HFF-Myc (cell line): ENCODE results near the gene PRKRIP1.

ENCODE experiments used
- DNase-seq: peaks from one replicate; pipeline ENCODE4 v3.0.0-alpha.2; 2011; ENCODE audit warnings: low read depth; ENCODE audit errors: extremely low read depth
- H3K4me3 ChIP-seq: replicated peaks from 2 replicates; pipeline ENCODE4 v1.5.1; 2011; ENCODE audit warnings: low read depth, mild to moderate bottlenecking, control low read depth, low read length
- CTCF ChIP-seq: IDR thresholded peaks from 2 replicates; pipeline ENCODE4 v1.5.1; 2012; ENCODE audit warnings: mild to moderate bottlenecking, low read depth, low read length, control low read depth; ENCODE audit errors: missing control alignments

The PRKRIP1 gene

DNA sequence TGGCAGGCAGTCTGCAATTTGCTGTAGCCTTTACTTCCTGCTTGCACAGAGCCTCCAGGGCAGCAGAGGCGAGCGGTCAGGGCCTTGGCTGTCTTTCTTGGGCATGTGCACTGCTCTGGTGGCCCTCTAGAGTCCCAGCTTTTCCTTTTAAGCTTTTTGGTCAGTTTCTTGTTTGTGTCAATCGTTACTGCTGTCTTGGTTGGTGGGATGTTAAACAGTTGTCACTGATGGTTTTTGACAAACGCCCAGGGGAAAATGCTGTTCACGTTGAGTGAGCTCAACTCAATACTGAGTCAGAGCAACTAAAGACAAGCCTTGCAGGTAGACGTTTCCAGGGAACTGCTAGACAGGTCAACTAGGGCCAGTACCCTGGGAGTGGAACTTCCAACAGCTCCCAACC, 14.0 kb downstream of the PRKRIP1 start:
- H3K4me3 ChIP-seq = no peak overlapping the region
- DNase-seq = no peak
- TF ChIP-seq CTCF = no peak

DNA sequence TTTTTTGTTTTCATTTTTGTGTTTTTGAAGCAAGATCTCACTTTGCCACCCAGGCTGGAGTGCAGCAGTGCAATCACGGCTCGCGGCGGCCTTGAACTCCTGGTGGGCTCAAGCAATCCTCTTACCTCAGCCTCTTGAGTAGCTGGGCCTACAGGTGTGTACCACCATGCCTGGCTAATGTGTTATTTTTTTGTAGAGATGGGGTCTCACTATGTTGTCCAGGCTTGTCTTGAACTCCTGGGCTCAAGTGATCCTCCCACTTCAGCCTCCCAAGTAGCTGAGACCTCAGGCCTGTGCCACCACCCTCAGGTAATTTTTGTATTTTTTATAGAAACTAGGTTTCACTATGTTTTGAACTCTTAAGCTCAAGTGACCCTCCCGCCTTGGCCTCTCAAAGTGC, 14.8 kb downstream of the PRKRIP1 start:
- DNase-seq = no peak
- H3K4me3 ChIP-seq = no peak overlapping the region
- no peak for TF ChIP-seq CTCF

GRCh38 chr7:102412548-102412947, 16.4 kb downstream of the PRKRIP1 start:
- DNase-seq = no peak
- H3K4me3 ChIP-seq = no peak overlapping the region
- peak; percentile 41 for TF ChIP-seq CTCF

- no peak for DNase-seq
- no peak for TF ChIP-seq CTCF
- H3K4me3 ChIP-seq = no peak overlapping the region
These were observed 16.9 kb downstream of the PRKRIP1 start for GRCh38 chr7:102413091-102413490.

DNA sequence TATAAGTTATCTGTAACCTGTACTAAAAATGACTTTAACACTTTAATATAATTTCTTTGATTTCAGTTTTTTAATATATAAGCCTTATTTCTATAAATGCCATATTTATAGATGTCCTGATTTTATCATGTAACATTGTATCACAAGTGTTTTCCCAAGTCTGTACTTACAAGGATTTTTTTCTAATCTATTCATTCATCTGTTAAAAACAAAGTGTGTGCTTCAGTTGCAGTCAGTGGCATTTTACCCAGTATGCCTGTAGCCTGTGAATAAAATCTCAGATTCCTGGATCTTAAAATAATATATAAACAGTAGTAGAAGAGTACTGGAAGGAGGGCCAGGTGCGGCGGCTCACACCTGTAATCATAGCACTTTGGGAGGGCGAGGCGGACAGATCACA, 17.4 kb downstream of the PRKRIP1 start:
- no peak for DNase-seq
- TF ChIP-seq CTCF = no peak
- H3K4me3 ChIP-seq = no peak overlapping the region

GRCh38 chr7:102415685-102416225, 19.6 kb downstream of the PRKRIP1 start:
- no peak overlapping the region for H3K4me3 ChIP-seq
- TF ChIP-seq CTCF = no peak
- no peak for DNase-seq

DNA sequence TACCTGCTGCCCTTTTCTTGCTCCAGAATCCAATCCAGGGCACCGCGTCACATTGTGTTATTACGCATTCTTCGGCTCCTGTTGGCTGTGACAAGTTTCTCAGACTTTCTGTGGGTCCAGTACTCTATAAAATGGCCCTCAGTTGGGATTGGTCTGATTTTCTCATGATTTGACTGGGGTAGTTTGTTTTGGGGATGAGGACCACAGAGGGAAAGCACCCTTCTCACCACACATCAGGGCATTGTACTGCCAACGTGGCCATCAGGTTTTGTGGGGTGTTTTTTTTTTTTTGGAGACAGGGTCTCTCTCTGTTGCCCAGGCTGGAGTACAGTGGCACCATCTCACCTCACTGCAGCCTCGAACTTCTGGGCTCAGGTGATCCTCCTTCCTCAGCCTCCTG, 20.2 kb downstream of the PRKRIP1 start:
- no peak for TF ChIP-seq CTCF
- H3K4me3 ChIP-seq = no peak overlapping the region
- no peak for DNase-seq
